Measurements from ENCODE around the gene PRKAG1.

- TF ChIP-seq POLR2A (IDR thresholded peaks at IDR 0.05; ENCODE audit: low read depth, low read length) (no peak), TAF1 (IDR thresholded peaks at IDR 0.05; ENCODE audit: borderline replicate concordance, low read depth, low read length) (no peak)
These were observed 5.8 kb downstream of the PRKAG1 start for GRCh38 chr12:49012739-49013138.

Data from GM12892 (cell line).